HG03342 (cell line): ENCODE data around the gene CPSF3.

Experiments
- ATAC-seq: cut with Tn5 transposase; IDR thresholded peaks from one replicate; pipeline ENCODE4 v1.9.1; 2021; ENCODE audit warnings: mild to moderate bottlenecking, moderate library complexity; ENCODE audit not compliant: unreplicated experiment

Gene CPSF3

DNA sequence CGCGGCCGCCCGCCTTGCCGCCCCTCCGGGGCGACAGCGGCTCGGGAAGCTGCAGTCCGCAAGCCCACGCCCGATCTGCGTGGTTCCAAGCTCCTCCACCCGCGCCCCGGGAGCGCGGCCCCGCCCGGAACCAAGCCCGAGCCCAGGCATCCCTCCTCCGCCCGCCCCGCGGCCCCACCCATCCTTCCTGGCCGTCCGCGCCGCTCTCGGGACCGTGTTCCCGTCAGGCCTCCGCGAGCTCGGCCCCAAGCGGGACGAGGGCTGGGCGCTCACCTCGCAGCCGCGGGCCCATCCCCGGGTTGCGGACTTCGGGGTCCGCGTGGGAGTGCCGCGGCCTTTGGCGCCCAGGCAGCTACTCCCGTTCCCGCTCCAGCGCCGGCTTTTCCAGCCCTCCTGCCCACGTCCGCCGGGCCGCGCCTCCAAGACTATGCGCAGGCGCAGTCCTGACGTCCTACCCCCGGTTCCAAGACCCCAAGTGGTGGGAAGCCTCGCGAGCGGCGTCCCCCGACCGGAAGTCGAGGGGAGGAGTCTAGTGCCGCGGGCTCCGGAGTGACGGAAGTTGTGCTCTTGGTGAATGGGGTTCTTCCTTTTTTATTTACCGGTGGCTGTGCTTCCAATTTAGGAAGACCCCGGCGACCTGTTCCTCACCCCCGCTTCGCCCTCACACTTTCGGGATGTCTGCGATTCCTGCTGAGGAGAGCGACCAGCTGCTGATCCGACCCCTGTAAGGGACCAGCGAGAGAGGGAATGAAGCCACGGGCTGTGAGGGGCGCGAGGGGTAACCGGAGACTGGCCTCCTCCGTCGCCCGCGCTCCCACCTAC, at the start of gene CPSF3, which contains the start of gene ITGB1BP1:
TSS of gene CPSF3 (plus strand) at position 555 of the 822 bp plus-strand sequence. CDS start at position 675, 120 bp downstream.
TSS of gene ITGB1BP1 (minus strand) at position 429 of the 822 bp plus-strand sequence. CDS start 4,831 bp downstream, outside the sequence.
- ATAC-seq = peak; percentile 83

DNA sequence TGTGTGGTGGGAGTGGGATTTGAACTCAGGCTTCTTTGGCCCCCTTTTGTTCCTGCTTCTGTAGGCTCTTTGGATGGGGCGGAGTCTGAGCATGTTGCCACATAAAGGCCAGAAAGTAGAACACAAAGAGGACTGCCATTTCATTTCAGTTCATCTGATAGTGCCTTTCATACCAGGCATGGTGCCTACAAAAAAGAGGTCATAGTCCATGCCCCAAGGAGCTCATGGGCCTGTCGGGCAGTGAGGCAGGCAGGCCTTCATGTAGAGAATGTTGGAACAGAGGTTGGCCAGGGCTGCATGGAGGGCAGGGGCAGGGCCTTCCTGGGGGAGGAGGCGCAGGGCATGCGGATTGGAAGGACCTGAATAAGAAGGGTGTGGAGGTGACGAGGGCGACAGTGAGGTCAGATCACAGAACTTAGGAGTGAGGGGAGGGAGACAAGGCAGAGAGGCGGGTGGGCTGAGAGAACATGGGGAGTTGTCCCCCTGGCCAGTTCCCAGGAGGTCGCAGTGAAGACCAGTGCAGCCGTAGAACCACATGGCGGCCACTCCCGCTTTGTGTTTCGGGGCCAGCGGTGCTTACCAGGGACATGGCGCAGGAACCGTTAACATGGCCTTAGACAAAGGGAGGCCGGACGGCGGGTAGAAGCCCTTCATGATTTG, 49.3 kb upstream of the CPSF3 start:
- ATAC-seq = no peak

DNA sequence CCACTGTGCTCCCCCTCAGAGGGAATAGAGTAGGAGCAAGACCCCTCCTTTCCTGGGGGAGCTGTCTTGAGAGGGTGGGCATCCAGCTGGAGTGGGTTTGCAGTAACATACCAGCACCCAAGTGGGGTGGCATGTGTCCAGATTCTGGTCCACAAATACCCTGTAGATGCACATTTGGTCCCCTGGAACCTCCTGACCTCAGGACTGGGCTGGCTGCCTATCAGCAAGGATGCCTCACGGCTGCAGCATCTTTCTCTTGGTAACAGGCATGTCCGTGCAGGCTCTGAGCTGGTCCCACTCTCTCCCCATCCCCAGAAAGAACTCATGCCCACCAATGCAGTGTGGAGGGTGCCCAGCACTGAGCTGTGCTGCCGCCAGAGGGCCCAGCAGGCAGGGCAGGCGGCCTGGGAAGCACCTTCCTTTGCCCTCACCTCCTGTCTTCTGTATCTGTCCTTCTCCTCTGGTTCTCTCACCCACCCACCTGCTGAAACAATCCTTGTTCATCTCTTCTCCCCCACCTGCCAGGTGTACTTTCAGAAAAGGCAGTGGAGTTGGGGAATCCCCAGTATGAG, 47.5 kb upstream of the CPSF3 start:
- ATAC-seq = no peak

DNA sequence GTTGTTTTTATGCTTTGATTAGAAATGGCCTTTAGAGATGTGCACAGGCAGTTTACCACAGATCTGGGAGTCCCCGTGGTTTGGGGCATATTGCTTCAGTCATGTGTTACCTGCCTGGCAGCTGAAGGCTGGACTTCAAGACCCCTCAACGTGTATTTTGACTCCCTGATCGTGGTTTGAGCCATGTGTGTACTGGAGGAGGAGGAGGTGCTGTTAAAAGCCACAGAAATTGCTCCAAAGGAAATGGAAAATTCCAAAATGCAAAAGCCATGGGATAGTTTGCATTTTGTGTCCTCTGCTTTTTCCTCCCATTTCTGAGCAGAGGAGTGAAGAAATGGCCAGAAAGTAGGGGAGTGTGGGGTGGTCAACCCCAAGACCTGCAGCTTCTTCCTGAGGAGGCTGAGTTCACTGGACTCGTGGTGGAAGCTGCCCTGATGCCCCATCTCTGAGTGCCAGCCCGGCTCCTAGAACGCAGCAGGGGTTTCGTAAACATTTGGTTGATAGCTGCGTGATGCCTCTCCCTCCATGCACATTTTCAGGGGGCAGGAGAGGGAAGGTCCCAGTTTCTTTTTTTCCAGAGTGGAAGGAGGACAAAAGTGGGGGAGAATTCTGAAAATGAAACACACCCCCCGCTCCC, 45.9 kb upstream of the CPSF3 start:
- no peak for ATAC-seq

DNA sequence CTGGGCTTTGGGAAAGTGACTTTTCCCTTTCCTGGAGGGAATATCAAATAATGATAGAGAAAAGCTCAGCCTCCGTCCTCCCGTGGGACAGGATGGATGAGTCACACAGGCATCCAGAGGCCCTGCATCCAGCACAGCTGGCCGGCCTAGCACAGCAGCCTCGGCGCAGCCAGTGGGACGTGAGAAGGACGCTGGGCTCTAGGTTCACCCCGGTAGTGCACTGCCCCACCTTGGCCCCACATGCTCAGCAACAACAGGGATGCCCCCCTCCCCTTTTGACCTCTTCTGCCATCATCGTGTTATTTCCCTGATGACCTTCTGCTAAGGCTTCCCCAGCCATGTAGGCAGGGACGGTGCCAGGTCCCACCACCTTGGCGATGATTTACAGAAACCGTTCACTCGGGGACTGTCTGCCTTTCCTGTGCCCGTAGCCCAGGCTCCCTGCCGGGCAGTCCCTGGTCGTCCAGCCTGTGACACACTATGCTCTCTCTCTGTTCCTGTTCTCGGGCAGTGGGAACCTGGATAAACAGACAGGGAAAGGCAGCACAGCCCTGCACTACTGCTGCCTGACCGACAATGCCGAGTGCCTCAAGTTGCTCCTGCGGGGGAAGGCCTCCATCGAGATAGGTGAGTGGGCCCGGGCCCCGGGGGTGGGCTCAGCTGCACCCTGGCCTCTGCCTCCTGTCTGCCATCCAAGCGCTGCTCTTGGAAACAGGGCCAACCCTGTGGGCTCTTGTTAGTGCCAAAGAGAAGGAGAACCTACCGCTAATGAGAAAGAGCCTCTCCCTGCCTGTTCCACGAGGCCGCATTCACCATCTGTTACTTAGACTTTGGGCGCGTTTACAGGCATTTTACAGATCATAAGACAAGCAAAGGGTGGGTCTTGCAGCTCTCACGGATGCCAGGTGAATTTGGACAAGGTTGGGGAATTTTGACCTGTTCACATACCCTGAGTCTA, 44.7 kb upstream of the CPSF3 start:
- no peak for ATAC-seq

DNA sequence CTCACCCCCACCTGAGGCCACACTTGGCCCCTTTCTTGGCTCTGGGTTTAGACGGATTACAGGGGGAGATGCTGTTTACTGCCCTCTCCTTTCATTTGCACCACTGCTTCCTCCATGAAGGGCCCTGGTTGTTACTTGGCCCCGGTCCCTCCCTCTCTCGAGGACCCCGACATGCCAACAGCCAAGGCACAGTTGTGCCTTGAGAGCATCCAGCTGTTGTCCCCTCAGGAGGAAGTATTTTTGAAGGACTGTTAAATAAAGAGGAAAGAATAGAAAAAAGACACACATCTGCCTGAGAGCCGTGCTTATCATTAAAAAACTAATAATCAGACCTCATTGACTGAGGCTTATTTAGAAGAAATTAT, 44.1 kb upstream of the CPSF3 start:
- no peak for ATAC-seq

DNA sequence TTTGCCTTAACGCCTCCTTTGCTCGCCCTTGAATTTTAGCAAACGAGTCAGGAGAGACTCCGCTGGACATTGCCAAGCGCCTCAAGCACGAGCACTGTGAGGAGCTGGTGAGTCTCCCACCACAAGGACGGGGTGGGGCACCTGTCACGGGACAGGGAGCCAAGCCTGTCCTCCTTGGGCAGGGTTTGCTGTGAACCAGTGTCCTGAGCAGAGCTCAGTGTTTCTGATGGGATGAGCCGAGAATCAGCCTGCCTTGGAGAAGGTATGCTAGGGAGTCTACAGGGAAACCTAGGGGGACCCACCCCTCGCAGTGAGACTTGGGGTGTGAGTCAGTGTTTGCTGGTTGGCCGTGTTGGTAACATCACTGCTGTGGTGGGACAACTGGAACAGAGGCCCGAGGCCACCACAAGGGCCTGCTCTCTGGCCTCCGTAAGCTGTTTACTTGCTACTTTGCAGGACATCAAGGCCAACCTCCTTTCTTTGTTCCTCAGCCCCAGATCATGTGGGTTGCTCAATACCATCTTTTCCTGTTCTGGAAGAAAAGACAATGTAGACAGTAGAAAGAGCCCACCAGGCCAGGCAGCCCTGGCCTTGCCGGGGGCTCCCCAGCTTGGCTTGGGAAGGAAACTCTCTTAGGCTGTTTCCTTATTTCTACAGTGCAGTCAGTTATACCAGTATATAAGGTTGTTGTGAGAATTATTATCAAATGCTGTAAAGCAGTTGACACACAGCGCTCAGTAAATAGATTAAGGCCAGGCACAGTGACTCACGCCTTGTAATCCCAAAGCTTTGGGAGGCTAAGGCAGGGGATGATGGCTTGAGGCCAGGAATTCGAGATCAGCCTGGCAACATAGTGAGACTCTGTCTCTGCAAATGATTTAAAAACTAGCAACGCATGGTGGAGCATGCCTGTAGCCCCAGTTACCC, 42.5 kb upstream of the CPSF3 start:
- ATAC-seq = no peak

DNA sequence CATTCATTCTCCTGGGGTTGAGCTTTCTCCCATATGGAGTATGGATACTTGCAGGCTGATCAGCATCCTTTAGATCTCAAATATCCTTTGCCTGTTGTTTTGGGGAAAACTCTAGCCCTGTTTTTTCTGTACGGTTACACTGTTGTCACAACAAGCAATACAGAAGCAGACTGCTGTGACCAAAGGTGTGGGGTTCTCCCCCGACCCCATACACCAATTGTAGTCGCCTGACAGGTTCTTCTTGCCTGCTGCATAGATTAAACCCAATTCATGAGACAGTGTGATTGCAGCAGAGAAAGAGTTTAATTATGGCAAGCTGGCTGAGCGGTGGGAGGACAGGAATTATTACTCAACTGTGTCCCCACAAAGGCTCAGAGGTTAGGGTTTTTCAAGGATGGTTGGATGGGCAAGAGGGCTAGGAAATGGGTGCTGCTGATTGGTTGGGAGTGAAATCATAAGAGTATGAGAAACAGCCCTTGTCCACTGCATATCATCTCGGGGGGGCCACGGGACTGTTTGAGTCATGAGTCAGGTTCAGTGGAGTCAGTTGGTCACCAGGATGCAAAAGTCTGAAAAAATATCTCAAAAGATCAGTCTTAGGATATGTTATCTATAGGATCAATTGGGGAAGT, 40.7 kb upstream of the CPSF3 start:
- ATAC-seq = no peak

DNA sequence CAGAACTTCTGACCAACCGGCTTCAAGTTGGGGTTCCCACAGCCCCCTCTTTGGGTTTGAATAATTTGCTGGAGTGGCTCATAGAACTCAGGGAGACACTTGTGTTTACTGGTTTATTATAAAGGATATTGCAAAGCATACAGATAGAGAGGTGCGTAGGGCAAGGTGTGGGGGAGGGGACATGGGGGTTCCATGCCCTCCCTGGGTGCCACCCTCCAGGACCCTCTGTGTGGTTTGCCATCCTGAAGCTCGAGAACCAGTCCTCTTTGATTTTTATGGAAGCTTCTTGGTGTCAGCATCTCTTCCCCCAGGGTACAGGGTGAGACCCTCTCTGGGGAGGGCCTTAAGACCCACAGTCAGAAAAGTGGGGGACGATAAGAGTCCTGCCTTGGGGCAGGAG, 38.9 kb upstream of the CPSF3 start:
- ATAC-seq = no peak

DNA sequence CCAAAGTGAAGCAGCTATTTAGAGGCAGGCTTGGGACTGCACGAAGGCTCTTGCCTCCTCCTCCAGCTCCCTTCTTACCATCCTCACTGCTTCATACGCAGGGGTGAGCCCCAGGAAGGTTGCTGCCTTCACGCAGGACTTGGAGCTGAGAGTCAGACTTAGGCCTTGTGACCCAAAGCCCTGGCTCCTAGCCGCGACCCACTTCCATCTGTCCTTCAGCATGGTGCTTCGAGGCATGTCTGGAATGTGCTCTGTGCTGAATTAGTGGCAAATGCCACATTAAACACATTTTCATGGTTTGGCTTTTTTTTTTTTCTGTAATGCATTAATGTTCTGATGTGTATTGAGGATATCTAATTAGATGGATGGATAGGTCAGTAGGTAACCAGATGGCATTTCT, 37.6 kb upstream of the CPSF3 start:
- ATAC-seq = no peak

DNA sequence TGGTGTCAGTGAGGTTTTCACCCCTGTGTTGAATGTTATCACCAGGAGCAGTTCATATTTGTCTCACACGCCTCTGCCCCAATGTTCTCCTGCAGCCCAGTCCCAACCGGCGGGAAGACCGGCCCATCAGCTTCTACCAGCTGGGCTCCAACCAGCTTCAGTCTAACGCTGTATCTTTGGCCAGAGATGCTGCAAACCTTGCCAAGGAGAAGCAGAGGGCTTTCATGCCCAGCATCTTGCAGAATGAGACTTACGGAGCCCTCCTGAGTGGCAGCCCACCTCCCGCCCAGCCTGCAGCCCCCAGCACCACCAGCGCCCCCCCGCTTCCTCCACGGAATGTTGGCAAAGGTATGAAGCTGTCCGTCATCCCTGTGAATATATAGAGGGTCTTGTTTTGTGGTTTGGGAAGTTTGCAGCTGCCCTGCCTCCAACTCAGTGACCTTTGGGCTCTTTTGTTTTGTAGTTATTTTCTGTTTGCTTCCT, 35.2 kb upstream of the CPSF3 start:
- ATAC-seq = no peak

DNA sequence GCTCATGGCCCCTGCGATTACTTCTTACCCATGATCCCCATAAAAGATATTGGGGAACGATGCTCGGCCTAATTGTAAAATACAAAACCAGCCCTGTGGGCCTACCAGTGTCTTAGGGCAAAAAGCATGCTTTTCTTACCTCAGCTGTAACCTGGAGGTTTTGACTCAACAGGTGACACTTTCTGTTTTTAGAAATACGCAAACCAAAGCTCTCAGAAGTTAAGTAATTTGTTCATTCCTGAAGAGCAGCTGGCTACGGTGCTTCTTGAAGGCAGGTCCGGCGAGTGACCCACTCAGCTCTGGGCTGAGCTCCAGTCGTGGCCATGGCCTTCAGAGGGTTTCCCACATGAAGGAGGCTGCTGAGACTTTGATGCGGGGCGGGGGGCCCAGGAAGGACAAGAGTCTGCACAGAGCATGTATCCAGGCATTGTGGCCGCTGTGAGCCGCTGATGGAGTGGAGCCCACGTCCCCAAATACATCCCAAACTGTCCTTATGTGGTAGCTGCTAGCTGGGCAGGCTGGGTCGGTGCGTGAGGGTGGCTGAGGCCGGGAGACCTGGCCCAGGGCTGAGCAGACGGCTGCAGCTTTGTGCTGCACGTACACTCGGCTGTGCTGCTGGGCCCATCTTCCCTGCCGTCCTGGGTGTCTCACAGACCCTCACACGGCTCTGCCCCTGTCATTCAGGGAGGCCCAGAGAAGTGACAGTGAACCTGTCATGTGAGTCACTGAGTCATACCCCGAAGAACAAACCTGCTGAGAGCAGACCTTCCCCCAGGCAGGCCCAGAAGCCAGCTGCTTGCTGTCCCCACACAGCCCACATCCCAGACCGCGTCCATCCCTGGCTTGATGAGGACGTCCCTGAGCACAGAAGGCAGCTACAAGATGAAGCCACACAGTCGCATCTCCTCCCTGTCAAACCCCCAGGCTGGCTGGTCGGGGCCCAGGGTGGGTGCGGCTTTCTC, 34.2 kb upstream of the CPSF3 start:
- ATAC-seq = no peak

DNA sequence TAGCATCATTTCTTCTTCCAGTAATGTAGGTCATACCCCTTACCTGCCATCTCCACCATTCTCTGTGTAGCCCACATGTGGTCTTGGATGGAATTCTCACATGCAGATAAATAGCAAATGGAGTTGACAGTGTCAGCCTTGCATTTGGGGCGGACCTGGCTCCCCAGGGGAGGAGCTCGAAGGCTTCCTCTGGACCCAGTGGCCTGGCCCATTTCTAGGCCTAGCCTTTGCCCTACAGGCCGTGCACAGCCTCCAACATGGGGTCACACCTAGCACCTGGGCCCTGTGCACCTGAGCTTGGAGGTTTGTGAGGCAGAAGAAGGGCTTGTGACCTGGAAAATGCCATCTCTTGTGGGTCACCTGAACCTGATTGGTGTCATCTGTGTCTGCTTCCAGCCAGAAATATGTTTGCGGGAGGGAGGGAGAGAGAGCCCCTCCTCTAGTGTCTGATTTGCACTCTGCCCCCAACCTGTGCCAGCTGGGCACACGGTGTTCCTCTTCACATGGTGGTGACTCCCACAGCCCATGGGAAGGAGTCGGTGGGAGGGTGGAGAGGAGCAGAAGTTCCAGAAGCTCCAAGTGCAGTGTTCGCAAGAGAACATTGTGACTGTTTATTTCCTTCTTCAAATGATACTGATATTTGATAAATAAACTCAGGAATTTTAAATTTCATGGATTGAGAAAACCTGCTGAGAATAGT, 33.2 kb upstream of the CPSF3 start:
- ATAC-seq = no peak

DNA sequence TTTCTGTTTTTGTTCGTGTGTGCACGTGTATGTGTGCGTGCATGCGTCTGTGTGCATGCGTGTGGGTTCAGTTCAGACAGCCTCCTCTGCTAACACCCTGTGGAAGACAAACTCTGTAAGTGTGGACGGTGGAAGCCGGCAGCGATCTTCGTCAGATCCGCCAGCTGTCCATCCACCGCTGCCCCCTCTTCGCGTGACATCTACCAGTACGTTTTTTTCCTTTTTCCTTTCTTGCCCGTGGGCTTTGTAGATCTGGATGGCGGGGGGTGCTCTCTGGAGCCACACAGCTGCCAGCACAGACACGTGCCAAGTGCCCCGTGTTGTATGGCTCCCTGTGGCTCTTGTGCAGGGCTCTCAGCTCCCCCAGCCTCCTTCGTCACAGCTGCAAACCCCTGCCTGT, 32.5 kb upstream of the CPSF3 start:
- no peak for ATAC-seq

DNA sequence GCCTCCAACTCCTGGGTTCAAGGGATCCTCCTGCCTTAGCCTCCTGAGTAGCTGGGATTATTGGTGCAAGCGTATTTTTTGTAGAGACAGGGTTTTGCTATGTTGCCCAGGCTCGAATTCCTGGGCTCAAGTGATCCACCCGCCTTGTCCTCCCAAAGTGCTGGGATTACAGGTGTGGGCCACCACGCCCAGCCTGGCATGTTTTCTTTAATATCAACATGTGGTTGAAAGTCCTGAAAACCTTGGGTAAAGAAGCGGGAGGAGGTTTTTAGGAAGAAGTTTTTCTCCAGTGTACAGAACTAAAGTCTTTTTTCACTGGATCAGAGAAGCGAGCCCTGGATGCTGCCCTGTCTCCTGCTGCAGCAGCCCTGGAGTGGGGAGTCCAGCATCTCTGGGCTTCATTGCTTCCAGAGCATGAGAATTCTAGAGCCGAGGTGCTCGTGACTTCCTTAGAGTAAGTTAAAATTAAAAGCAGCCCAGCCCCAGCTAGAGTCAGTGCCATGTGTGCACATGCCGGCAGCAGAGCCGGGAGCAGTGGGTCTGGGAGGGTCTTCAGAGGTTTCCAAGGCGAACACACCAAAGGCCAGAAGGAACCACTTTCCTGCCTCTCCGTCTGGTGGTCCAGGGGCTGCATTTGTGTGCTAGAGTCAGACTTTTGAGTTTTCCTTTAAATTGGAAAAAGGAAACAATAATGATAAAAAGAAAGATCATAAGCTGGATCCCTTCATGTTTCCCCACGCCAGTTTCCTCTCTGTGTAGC, 31.3 kb upstream of the CPSF3 start:
- ATAC-seq = no peak
